ENCODE results near the gene CCR4. TPM values are rescaled to one million over a fixed set of nuclear protein-coding genes. Genes with fewer than 3 reads are reported as not detected.

Gene CCR4
- total and polyA plus RNA-seq, 9 of the 15 experiments (the other 6 are each of a cell fraction or from before 2014, with no cell fraction given): 0.04 to 0.47 (median 0.25) TPM; not detected in 1

- TF ChIP-seq ZMIZ1 (IDR thresholded peaks at IDR 0.05; ENCODE audit: low read depth in 2 of 2, low read length in 2 of 2) (no peak), SMAD2 (IDR thresholded peaks at IDR 0.05; ENCODE audit: low read depth, low read length) (no peak), JUNB (CRISPR knock-in tag; conservative IDR thresholded peaks at IDR 0.05) (no peak), MXD1 (CRISPR knock-in tag; IDR thresholded peaks at IDR 0.05; ENCODE audit: borderline replicate concordance, poor library complexity, severe bottlenecking) (no peak), RBM34 (IDR thresholded peaks at IDR 0.05; ENCODE audit: borderline replicate concordance, insufficient read depth, low read length) (no peak), ETV5 (CRISPR knock-in tag; IDR thresholded peaks at IDR 0.05; ENCODE audit: low read depth) (no peak), ZNF316 (IDR thresholded peaks at IDR 0.05) (peak; percentile 92), MAFK (IDR thresholded peaks at IDR 0.05; ENCODE audit: low read length) (peak; percentile 72), CREB1 (IDR thresholded peaks at IDR 0.05) (no peak), CREB1 (CRISPR knock-in tag; IDR thresholded peaks at IDR 0.05) (no peak), ZNF263 (CRISPR knock-in tag; IDR thresholded peaks at IDR 0.05; ENCODE audit: borderline replicate concordance) (no peak), NFRKB (IDR thresholded peaks at IDR 0.05; ENCODE audit: low read depth) (no peak), TCF7 (IDR thresholded peaks at IDR 0.05; ENCODE audit: borderline replicate concordance) (no peak), ZNF584 (CRISPR knock-in tag; IDR thresholded peaks at IDR 0.05; ENCODE audit: low read depth) (no peak), PHF20 (IDR thresholded peaks at IDR 0.05; ENCODE audit: partially characterized antibody) (no peak), ZNF512 (tag; IDR thresholded peaks at IDR 0.05) (no peak), MAFG (tag; conservative IDR thresholded peaks at IDR 0.05) (peak; percentile 71), ZNF124 (CRISPR knock-in tag; IDR thresholded peaks at IDR 0.05) (no peak), ZNF764 (CRISPR knock-in tag; IDR thresholded peaks at IDR 0.05; ENCODE audit: low read depth) (no peak)
Measured at GRCh38 chr3:32975891-32976595, 24.6 kb downstream of the CCR4 start (continued).

All from K562 (cell line).